NT2/D1 (cell line): ENCODE data around the gene TENT4B.

Experiments
- SUZ12 ChIP-seq: IDR thresholded peaks from 2 replicates; pipeline ENCODE4 v1.6.1; 2011; ENCODE audit not compliant: insufficient read length, insufficient read depth; ENCODE audit errors: extremely low read depth
- YY1 ChIP-seq: IDR thresholded peaks from 2 replicates; pipeline ENCODE4 v1.6.1; 2011; ENCODE audit not compliant: insufficient read length, insufficient read depth

DNA sequence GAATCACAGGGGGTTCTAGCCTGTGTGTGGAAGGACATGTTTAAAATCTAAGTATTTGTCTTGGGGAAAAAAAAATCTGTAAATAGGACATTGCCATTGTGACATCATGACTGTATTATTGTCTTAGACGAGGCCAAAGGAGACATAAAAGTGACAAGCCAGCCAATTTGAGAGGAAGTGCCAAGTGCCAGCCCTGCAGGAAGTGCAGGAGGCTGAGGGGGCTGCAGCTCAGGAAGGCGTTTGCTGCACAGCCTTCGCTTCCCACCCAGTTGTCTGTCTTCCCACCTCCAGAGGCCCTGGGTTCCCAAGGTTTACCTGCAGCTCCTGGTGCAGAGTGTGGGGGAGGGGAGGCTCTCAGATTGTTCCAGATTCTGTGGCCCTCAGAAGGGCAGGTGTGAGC lies 114.5 kb downstream of the TENT4B start:
- TF ChIP-seq SUZ12, result no peak
- TF ChIP-seq YY1, result no peak
